ENCODE measurements around the gene CD37. TPM values are rescaled to one million over a fixed set of nuclear protein-coding genes. Genes with fewer than 3 reads are reported as not detected.
A peak's percentile ranks its signal among the peaks of the same experiment; 100 is the strongest.
"Not testable (repeated sequence)": the region's sequence is repeated elsewhere in the genome, so short reads cannot be mapped to it uniquely, and the experiment has no call there.

Gene CD37
- total RNA-seq, 1 donor from 2014 or later, result 21.3 TPM

GRCh38 chr19:49363268-49364082, 28.3 kb downstream of the CD37 start, which contains the start of gene DKKL1:
TSS of gene DKKL1 (plus strand) at chr19:49363877. CDS start at chr19:49363999, 122 bp downstream.
- peak; percentile 94 for ATAC-seq
- intact Hi-C loops (cut with DNase I), result no loop called here
- peak; percentile 100 for DNase-seq (ENCODE audit: low spot score)

DNA sequence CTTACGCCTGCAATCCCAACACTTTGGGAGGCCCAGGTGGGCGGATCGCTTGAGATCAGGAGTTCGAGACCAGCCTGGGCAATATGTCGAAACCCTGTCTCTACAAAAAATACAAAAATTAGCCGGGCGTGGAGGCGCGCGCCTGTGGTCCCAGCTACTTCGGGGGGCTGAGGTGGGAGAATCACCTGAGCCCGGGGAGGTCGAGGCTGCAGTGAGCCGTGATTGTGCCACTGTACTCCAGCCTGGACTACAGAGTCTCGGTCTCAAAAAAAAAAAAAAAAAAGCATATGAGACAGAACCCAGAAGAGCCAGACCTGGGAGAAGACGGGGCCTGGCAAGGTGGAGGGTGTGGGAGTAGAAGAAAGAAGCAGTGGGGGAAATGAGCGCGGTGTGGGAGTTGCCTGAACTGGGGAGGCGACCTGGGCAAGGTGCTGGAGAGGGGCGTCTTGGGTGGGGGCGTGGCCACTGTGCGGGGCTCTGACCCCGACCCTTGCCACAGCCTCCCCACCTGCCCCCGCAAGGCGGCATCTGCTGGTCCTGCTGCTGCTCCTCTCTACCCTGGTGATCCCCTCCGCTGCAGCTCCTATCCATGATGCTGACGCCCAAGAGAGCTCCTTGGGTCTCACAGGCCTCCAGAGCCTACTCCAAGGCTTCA, 29.0 kb downstream of the CD37 start:
- DNase-seq (ENCODE audit: low spot score), result peak; percentile 63
- ATAC-seq, result no peak
- intact Hi-C loops (cut with DNase I), result no loop called here

DNA sequence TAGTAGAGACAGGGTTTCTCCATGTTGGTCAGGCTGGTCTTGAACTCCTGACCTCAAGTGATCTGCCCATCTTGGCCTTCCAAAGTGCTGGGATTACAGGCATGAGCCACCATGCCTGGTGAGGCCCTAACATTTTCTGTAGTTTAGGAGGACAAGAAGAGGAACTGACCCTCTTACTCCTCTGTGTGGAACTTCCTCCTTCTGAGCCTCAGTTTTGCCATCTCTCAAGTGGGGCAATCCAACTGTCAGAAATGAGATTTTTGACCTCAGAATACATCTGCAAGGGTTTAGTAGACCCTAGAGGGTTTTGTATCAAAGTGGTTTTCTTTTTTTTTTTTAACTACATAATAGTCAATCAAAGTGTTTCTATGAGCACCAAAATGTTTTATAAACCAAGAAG, 30.9 kb downstream of the CD37 start:
- no peak for DNase-seq (ENCODE audit: low spot score)
- intact Hi-C loops (cut with DNase I), result no loop called here
- no peak for ATAC-seq

- ATAC-seq (no peak), DNase-seq (ENCODE audit: low spot score) (no peak)
- intact Hi-C loops (cut with DNase I), result no loop called here
These were observed 33.6 kb downstream of the CD37 start for GRCh38 chr19:49368711-49369358.

DNA sequence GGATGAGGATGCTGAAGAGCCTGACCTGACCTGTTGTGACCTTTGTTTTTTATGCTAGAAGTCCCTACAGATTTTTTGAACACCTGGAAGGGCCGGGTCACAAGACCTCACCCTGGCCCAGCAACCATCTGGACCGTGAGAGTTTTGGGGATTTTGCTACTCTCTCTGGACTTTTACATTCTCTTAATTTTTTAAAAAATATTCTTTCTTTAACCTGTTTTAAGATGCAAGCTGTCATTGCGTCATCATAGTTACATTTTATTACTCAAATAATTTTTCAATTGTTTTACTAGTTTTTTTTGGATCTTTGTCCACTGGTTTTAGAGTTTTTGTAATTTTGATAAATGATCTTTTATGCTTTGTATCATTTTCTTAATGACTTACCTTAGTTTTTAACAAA, 36.0 kb downstream of the CD37 start:
- intact Hi-C loops (cut with DNase I), result no loop called here
- ATAC-seq (no peak), DNase-seq (ENCODE audit: low spot score) (no peak)

GRCh38 chr19:49373174-49373573, 38.0 kb downstream of the CD37 start:
- ATAC-seq; intact Hi-C loops (cut with DNase I); DNase-seq (ENCODE audit: low spot score): not testable (repeated sequence)

- no peak for DNase-seq (ENCODE audit: low spot score)
- ATAC-seq, result no peak
- intact Hi-C loops (cut with DNase I), result no loop called here
These were observed 39.6 kb downstream of the CD37 start for GRCh38 chr19:49374665-49375434.

- DNase-seq (ENCODE audit: low spot score), result no peak
- no peak for ATAC-seq
- intact Hi-C loops (cut with DNase I), result no loop called here
These were observed 43.3 kb downstream of the CD37 start for GRCh38 chr19:49378512-49378911.

DNA sequence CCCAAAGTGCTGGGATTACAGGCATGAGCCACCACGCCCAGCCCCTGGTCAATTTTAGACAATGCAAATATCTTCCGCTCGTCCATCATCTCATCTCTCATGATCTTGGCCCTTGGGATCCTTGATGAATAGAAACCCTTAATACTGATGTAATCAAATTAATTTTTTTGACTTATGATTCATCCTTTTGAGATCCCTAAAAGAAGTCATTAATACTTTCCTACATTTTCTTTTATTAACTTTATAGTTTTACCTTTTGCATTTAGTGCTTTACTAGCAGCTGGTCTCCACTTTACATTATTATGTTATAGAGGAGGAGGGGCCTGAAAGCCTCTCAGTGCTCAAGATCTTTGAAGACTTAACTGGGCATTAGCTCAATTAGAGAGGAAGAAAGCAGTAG, 45.2 kb downstream of the CD37 start:
- ATAC-seq, result no peak
- intact Hi-C loops (cut with DNase I), result no loop called here

GRCh38 chr19:49382639-49383038, 47.4 kb downstream of the CD37 start:
- no peak for ATAC-seq
- intact Hi-C loops (cut with DNase I), result no loop called here

More for the DNA sequence above, 45.2 kb downstream of the CD37 start:
- no peak for DNase-seq (ENCODE audit: low spot score)

GRCh38 chr19:49383599-49383998, 48.4 kb downstream of the CD37 start:
- DNase-seq (ENCODE audit: low spot score) (no peak), ATAC-seq (no peak)
- intact Hi-C loops (cut with DNase I), result no loop called here

More at GRCh38 chr19:49382639-49383038, 47.4 kb downstream of the CD37 start:
- no peak for DNase-seq (ENCODE audit: low spot score)

DNA sequence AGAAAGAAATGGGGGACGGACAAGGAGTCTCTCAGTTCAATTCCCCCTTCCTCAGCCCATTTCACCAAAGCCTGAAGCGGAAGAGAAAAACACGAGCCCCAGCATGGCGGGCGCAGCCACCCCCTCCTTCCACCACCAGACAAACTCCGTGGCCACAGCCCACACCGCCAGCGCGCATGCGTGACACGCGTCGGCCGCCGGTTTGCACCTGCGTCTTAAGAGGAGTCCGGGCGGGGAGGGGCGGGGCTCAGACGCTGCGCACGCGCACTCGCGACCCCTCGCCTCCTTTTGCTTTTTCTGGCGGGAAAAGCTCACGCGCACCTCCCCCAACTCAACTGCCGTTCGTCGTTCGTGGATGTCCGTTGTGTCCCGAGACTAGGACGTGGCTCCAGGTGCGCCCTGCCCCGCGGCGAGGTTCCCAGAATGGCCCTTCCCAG, 52.7 kb downstream of the CD37 start, which contains the start of gene KASH5:
TSS of gene KASH5 (plus strand) at position 314 of the 437 bp plus-strand sequence. CDS start 2,635 bp downstream, outside the sequence.
- ATAC-seq, result peak; percentile 85
- intact Hi-C loops (cut with DNase I), result no loop called here
- DNase-seq (ENCODE audit: low spot score), result peak; percentile 87

- DNase-seq (ENCODE audit: low spot score) (no peak), ATAC-seq (no peak)
- intact Hi-C loops (cut with DNase I), result no loop called here
These were observed 54.2 kb downstream of the CD37 start for GRCh38 chr19:49389406-49389805.

Small RNA genes lying within 50 kb of the gene (microRNA-seq; reads per million reads assigned to microRNA genes)
- gene MIR4324, result not detected

Other genes with a start within 250 kb of the CD37 start
- gene SNRNP70, start 250.0 kb upstream of the CD37 start, total RNA-seq, result 299 TPM
- 9.8 TPM for gene LIN7B, start 221.0 kb upstream of the CD37 start, total RNA-seq
- 0.67 TPM for gene C19orf73, start 216.3 kb upstream of the CD37 start, total RNA-seq
- gene PPFIA3, start 215.9 kb upstream of the CD37 start, total RNA-seq, result 6.3 TPM
- gene HRC, start 180.0 kb upstream of the CD37 start, total RNA-seq, result 5.1 TPM
- gene TRPM4, start 177.6 kb upstream of the CD37 start, total RNA-seq, result 32.5 TPM
- 5.6 TPM for gene SLC6A16, start 10.2 kb upstream of the CD37 start, total RNA-seq
- 33.0 TPM for gene TEAD2, start 27.0 kb downstream of the CD37 start, total RNA-seq
- 0.89 TPM for gene DKKL1, start 28.5 kb downstream of the CD37 start, total RNA-seq
- gene KASH5, start 52.8 kb downstream of the CD37 start, total RNA-seq, result not detected
- gene PTH2, start 88.0 kb downstream of the CD37 start, total RNA-seq, result not detected
- gene GFY, start 90.0 kb downstream of the CD37 start, total RNA-seq, result not detected
- gene SLC17A7, start 106.1 kb downstream of the CD37 start, total RNA-seq, result 3.8 TPM
- 73.2 TPM for gene PIH1D1, start 116.4 kb downstream of the CD37 start, total RNA-seq
- gene ALDH16A1, start 117.8 kb downstream of the CD37 start, total RNA-seq, result 23.0 TPM
- 19.6 TPM for gene FLT3LG, start 138.8 kb downstream of the CD37 start, total RNA-seq
- gene RPL13A, start 152.2 kb downstream of the CD37 start, total RNA-seq, result 1,735 TPM
- 1,507 TPM for gene RPS11, start 161.0 kb downstream of the CD37 start, total RNA-seq
- gene FCGRT, start 177.3 kb downstream of the CD37 start, total RNA-seq, result 263 TPM
- 48.5 TPM for gene RCN3, start 192.6 kb downstream of the CD37 start, total RNA-seq
- 41.7 TPM for gene NOSIP, start 245.2 kb downstream of the CD37 start, total RNA-seq
- 1.7 TPM for gene PRRG2, start 245.9 kb downstream of the CD37 start, total RNA-seq

All from sciatic nerve (tissue), 2 donors.